Measurements from ENCODE around the gene TTBK2. TPM values are rescaled to one million over a fixed set of nuclear protein-coding genes. Genes with fewer than 3 reads are reported as not detected.

The TTBK2 gene
- total RNA-seq, 4 donors from 2014 or later: 8.3 to 28.8 (median 11.8) TPM

DNA sequence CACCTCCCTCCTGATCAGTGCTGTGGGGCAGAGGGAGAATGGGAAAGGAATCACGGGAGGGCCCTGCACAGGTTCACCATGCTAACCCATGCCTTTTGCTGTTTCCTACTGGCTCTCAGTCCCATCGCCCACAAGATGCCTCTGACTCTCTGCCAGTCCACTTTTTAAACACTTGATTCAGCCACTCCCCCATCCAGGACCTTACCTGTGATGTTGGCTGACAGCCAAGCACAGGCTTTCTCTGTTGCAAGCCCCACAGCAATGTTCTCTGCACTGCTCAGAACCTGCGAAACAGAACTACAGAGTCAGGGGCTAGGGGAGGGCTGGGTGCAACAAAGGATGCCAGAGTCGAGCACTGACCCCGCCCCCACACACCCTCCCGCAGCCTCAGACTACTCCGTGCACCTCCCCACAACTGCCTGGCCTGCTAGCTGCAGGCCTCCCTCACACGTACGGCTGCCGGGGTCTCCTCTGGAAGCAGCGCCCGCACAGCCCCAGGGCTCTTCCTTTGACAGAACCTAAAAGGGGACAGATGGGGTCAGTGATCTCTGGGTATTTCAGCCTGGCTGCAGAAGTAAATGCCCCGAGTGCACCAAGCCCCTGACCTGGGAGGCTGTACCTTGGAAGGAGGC is 192.7 kb downstream of the TTBK2 start:
- TF ChIP-seq, protein P1, sequence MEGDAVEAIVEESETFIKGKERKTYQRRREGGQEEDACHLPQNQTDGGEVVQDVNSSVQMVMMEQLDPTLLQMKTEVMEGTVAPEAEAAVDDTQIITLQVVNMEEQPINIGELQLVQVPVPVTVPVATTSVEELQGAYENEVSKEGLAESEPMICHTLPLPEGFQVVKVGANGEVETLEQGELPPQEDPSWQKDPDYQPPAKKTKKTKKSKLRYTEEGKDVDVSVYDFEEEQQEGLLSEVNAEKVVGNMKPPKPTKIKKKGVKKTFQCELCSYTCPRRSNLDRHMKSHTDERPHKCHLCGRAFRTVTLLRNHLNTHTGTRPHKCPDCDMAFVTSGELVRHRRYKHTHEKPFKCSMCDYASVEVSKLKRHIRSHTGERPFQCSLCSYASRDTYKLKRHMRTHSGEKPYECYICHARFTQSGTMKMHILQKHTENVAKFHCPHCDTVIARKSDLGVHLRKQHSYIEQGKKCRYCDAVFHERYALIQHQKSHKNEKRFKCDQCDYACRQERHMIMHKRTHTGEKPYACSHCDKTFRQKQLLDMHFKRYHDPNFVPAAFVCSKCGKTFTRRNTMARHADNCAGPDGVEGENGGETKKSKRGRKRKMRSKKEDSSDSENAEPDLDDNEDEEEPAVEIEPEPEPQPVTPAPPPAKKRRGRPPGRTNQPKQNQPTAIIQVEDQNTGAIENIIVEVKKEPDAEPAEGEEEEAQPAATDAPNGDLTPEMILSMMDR (IDR thresholded peaks at IDR 0.05): no peak
- ATAC-seq (ENCODE audit: low FRiP score) (no peak), DNase-seq (ENCODE audit: low spot score) (no peak)

DNA sequence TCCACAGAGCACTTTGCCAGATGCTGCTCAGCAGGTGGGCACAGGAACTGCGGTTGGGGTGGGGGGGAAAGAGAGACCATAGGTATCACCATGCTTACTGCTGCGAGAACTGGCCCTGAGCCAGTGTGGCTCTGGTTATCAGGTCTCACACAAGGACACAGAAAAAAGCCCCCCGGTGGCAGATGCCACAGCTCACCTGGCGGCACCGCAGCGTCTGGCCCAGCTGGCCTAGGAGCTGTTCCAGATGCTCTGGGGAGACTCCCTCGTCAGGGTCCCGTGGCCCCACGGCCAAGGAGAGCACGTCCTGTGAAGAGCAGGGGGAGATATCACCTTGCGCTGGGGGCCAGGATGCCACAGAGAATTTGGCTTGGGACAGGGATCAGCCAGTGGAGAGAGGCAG is 194.5 kb downstream of the TTBK2 start:
- DNase-seq (ENCODE audit: low spot score) (no peak), ATAC-seq (ENCODE audit: low FRiP score) (no peak)
- TF ChIP-seq, protein P1 (IDR thresholded peaks at IDR 0.05): no peak

DNA sequence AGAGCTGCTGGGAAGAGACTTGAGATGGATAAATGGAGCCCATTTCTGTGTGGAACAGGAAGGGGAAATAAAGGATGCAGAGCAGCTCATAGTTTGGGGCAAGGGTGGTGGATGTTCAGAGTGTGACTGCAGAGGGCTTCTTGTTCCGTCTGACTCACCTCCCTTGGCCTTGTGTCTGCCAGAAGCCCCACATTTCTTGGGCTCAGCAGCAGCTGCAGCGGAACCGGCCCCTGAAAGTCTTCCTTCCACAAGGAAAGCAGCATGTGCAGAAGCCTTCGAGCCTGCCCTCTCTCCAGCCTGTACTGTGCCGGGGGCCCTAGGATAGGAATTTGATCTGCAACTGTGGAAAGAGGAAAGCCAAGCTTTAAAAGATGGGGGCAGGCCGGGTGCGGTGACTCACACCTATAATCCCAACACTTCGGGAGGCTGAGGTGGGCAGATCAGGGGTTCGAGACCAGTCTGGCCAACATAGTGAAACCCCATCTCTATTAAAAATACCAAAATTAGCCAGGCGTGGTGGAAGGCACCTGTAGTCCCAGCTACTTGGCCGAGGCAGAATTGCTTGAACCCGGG is 195.2 kb downstream of the TTBK2 start:
- DNase-seq (ENCODE audit: low spot score) (no peak), ATAC-seq (ENCODE audit: low FRiP score) (no peak)
- TF ChIP-seq, protein P1 (IDR thresholded peaks at IDR 0.05): no peak

DNA sequence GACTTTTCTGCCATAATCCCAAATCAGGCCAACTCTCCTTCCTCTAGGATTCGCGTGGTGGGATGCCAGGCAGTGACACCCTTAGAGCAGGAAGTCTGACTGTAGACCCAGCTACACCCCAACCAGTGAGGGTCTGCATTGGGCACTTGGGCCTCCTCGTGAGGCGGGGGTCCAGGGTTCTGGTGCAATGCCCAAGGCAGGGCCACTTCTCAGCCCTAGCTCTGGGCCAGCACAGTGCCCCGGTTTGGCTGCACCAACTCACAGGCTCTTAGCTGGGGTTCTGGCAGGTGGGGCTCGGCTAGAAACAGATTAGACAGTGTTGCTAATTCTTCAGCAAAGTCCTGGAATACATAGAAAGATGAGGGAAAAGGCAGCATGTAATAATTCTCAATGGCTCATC is 196.3 kb downstream of the TTBK2 start:
- ATAC-seq (ENCODE audit: low FRiP score) (no peak), DNase-seq (ENCODE audit: low spot score) (no peak)

DNA sequence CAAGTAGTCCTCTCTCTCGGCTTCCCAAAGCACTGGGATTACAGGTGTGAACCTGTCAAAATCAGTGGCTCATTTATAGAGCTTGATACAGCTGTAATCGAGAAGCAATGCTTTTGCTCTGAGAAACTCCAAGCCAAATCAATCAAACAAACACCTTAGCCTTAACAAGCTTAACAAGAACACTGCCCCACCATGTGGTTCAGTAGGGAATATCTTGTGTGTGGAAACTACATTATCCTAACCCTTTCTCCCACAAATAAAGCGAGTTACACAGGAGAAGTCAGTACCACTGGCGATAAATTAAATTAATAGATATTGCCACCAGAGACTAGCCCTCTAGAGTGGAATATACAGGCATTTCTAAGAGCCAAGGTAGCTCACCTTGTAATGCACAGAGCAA is 197.5 kb downstream of the TTBK2 start:
- ATAC-seq (ENCODE audit: low FRiP score) (no peak), DNase-seq (ENCODE audit: low spot score) (no peak)
- TF ChIP-seq, protein P1 (IDR thresholded peaks at IDR 0.05): no peak

More for the DNA sequence above, 196.3 kb downstream of the TTBK2 start:
- TF ChIP-seq, protein P1 (IDR thresholded peaks at IDR 0.05): no peak

DNA sequence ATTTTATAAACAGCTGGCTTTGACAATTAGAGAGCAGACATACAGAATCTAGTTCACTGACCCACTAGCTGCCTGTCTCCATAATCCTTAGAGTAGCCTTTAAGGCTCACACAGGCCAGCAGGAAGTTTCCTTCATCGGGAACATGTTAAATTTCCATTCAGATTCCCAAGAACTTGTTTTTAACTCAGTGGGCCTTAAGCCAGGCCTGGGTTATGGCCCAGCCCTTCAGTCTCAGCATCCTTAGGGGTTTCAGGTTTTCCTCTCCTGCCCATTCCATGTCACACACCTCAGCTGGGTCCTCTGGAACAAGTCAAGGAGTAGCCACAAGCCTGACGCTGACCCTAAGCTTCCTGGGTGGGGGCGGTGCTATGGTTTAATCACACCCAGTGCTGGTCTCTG is 198.7 kb downstream of the TTBK2 start:
- TF ChIP-seq, protein P1 (IDR thresholded peaks at IDR 0.05): no peak
- DNase-seq (ENCODE audit: low spot score) (no peak), ATAC-seq (ENCODE audit: low FRiP score) (no peak)

DNA sequence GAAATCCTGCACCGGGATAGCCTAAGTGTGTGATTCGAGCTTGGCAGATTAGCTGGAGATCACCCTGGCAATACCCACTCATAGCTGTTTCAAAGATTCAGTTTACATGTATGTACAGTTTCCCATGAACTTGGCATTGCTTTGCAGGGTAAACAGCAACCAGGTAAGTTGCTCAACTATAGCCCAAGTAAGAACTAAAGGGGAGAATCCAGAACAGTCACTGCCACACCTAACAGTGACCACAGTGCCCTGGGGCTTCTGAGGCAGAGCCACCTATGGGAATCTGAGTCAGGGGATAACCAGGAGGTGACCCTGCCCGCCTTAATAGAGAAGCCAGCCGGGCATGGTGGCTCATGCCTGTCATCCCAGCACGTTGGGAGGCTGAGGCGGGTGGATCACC is 199.6 kb downstream of the TTBK2 start:
- ATAC-seq (ENCODE audit: low FRiP score): no peak
- TF ChIP-seq, protein P1 (IDR thresholded peaks at IDR 0.05): no peak

More for the DNA sequence above, 199.6 kb downstream of the TTBK2 start:
- no peak for DNase-seq (ENCODE audit: low spot score)
